ENCODE data around the gene SF3B2.

GRCh38 chr11:66106786-66107599 is 54.8 kb downstream of the SF3B2 start:
- TF ChIP-seq CTCF (IDR thresholded peaks at IDR 0.05; ENCODE audit: borderline replicate concordance, extremely low read depth, low read length, poor library complexity, severe bottlenecking) (no peak), EZH2 (IDR thresholded peaks at IDR 0.05; ENCODE audit: borderline replicate concordance, low read depth, low read length, severe bottlenecking) (no peak)

Data from DND-41 (cell line).